H4 (cell line): ENCODE results near the gene AKR1B15. TPM values are rescaled to one million over a fixed set of nuclear protein-coding genes. Genes with fewer than 3 reads are reported as not detected.
A peak's percentile ranks its signal among the peaks of the same experiment; 100 is the strongest.
"Not testable (repeated sequence)": the region's sequence is repeated elsewhere in the genome, so short reads cannot be mapped to it uniquely, and the experiment has no call there.

Experiments used
- DNase-seq: peaks from one replicate; pipeline ENCODE4 v3.0.0-alpha.2; 2015; ENCODE audit warnings: low spot score
- total RNA-seq: library from RNA; depleted of rRNA; stranded (reverse); fragments of >200 nt; shearing (Covaris generic); gene quantifications from 2 replicates; pipeline ENCODE4 v1.2.3, GENCODE V29; 2014

The AKR1B15 gene
- total RNA-seq, 1 experiment from 2014 or later, result 0.14 TPM

DNA sequence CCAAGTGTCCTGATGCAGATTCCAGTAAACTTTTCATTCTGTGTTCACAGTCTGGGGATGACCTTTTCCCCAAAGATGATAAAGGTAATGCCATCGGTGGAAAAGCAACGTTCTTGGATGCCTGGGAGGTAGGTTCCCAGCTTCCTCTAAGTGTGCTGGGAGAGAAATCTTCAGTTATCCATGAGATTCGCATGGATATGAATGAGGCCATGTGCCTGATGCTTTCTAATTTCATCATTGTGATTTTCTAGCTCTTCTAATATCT, 16.0 kb upstream of the AKR1B15 start:
- DNase-seq, result no peak

DNA sequence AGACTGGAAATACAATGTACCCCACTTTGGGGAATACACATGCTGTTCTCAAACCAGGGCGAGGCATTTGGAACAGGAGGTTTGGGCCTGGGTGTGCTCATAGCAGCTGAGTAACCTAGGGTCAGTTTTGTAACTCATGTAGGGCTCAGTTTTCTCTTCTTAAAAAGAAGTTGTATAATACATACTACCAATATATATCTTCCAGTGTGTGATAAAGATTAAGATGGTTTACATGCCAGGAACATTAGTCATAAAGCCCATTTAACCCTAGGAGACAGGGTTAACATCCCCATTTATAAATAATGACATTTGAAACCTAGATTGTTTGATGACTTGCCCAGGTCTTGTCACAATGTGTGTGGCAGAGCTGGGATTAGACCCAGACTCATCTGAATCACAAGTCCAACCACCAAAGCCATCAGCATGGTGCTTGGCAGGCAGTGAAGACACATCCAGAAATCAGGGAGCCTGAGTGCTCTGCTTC, 15.6 kb upstream of the AKR1B15 start:
- DNase-seq, result peak; percentile 31

- DNase-seq, result no peak
Measured at GRCh38 chr7:134534633-134535032, 14.3 kb upstream of the AKR1B15 start.

- DNase-seq, result no peak
Measured at GRCh38 chr7:134535272-134535918, 13.5 kb upstream of the AKR1B15 start.

GRCh38 chr7:134535919-134536299, 13.0 kb upstream of the AKR1B15 start:
- DNase-seq, result no peak

DNA sequence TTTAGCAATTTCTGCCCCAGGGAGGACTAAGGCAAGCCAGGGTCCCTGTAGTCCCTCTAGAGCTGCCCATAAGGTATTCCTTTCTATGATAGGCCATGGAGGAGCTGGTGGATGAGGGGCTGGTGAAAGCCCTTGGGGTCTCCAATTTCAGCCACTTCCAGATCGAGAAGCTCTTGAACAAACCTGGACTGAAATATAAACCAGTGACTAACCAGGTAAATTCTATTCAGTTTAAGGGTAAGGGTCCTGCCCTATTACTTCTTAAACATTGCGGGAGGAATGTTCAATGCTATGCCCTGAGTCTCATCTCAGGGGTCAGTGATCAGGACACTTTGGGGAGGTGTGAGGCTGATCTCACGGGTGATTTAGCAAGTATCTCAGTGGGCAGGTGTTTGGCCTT, 12.4 kb upstream of the AKR1B15 start:
- DNase-seq, result not testable (repeated sequence)

- not testable (repeated sequence) for DNase-seq
Measured at GRCh38 chr7:134537273-134537781, 11.6 kb upstream of the AKR1B15 start.

DNA sequence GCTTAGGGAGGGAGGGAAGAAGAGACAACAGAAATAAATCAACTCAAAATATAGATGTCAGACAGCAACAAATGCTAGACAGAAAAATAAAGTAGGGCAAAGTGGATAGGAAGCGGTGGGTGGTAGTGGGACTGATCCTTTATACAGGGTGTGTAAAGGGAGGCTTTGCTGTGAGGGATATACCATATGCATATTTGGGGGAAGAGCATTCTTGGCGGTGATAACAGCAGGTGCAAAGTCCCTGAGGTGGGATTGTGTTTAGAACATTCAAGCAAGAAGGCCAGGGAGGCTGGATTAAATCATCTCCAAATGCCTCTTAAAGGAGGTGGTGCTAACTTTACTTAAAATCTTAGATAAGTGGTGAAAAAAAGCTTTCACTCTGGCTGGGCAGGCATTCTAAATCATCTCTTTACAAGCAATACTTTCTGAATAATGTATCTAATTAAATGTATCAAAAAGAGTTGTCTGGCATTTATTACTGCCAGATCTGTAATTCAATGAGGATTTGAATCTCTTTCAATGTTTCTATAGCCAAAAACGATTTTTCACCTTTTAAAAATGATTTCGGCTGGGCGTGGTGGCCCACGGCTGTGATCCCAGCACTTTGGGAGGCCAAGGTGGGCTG, 9.4 kb upstream of the AKR1B15 start:
- DNase-seq, result no peak

DNA sequence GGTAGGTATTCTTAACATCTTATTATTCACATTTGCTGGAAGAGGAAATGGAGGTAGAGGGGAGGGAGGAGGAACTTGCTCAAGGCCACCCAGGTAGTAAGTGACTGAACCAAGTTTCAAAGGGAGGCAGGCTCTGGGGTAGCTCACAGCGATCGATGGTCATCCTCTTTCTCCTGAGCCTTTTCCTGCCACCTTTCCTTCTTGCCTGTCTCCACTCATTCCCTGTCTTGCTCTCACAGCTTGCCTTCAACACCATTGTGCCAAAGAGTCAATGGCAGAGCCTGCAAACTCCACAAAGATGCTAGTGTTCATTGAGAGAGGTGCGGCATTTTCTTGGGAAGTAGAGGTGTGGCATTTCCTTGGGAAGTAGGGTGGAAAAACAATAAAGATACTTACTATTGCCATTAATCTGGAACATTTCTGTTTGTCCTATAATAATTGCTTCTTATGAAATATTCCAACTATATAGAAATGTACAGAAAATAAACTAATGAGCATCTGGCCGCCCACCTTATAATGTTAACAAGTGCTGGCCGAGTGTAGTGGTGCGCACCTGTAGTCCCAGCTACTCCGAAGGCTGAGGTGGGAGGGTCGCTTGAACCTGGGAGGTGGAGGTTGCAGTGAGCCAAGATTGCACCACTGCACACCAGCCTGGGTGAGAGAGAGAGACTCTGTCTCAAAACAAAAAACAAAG, 7.3 kb upstream of the AKR1B15 start:
- not testable (repeated sequence) for DNase-seq

DNA sequence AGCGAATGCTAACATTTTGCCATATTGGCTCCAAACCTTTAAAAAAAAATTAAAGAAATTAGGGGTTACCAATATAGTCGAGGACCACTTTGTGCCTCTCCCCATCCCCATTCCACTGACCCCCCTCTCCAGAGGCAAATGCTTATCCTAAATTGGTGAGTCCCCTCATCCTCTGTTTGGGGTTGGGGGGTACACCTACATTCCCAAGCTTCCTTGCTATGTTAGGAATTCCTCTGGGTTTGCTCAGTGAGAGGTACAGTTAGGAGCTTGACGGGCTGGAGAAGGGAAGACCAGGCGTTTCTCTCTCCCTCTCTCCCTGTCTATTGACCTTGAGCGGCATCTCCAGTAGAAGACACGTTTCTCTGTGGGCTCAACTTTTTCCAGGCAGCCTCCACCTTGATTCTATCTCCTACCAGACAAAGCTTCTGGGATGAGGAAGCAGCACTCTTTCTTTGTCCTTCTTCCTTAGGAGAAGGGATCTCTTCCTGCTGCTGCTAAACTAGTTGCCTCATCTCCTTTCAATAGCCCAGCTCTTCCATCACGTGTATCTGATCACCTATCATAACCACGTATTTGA, 6.6 kb upstream of the AKR1B15 start:
- DNase-seq, result no peak

DNA sequence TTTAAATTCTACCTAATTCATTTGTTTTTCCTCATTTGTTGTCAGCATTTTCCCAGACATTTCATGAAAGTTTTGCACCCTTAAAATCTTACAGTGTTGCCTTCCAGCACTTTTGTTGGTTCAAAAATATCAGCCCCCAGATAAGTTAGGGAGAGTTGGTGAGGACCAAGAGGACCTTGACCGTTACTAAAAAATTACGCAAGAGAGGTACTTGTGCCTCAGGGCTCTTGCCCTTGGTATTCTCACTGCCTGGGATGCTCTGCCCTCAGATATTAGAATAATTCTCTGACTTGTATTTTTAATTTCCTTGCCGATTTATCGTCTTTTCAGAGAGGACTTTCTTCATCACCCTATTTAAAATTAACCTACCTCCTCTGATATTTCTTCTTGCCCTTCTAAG, 3.5 kb upstream of the AKR1B15 start:
- DNase-seq, result no peak

DNA sequence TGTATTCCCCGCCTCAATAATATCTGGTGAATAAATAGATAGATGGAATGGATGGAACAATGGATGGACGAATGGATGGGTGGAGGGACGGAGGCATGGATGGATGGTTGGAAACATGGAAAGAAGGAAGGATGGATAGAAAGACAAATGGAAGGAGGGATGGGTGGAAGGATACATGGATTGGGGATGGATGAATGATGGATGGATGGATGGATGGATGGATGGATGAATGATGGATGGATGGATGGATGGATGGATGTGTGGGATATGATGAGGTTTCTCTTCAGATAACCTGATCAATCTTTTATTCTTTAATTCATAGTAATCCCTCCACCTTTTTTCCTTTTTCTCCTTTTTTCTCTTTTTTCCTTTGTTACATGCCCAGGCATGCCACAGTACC, 3.0 kb upstream of the AKR1B15 start:
- no peak for DNase-seq

DNA sequence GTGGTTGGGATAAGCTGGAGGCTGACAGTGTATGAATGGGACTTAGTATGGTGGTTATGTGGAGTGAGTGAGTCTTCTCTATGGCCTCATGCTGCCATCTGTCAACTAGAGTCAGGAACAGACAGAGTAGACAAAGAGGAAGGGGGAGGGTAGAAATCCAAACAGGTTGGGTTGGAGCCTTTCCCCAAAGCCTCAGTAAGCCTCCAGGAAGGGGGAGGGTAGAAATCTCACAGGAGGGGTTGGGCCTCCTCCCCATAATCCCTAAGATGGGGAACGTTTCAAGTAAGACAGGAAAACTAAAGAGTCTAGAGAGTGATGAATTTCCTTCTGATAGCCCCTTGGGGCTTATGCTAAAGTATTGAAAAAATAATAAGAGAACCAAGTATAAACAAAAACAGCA, 2.0 kb upstream of the AKR1B15 start:
- no peak for DNase-seq

- peak; percentile 68 for DNase-seq
Measured at GRCh38 chr7:134547397-134548054, 1.4 kb upstream of the AKR1B15 start.

DNA sequence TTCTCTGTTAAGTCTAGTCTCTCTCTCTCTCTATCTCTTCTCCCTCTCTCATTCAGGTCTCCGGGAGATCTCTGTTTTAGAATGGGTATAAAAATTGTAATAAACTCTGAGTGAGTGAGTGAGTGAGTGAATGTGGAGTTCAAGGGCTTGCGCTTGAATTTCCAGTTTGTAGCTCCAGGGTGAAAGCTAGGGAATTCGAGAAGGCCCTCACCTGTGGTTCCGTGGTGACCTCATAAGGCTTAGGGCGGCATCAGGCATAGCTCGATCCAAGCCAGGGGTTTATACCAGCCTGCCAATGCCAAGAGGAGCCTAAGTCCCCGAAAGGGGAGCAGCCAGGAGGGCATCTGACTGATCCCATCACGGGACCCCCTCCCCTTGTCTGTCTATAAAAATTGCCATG, 456 bp downstream of the AKR1B15 start:
- DNase-seq, result no peak

GRCh38 chr7:134552105-134552504, 3.2 kb downstream of the AKR1B15 start:
- peak; percentile 45 for DNase-seq

DNA sequence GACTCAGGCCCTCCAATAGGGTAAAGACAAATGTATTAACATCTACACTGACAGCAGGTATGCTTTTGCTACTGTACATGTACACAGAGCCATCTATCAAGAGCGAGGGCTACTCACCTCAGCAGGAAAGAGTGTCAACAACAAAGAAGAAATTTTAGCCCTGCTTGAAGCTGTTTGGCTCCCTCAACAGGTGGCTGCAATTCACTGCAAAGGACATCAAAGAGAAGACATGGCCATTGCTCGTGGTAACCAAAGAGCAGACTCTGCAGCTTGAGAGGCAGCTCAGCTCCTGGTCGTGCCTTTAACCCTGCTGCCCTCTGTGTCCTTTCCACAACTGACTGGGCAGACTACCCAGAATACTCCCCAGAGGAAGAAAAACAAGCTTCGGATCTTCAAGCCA, 5.1 kb downstream of the AKR1B15 start:
- peak; percentile 50 for DNase-seq

DNA sequence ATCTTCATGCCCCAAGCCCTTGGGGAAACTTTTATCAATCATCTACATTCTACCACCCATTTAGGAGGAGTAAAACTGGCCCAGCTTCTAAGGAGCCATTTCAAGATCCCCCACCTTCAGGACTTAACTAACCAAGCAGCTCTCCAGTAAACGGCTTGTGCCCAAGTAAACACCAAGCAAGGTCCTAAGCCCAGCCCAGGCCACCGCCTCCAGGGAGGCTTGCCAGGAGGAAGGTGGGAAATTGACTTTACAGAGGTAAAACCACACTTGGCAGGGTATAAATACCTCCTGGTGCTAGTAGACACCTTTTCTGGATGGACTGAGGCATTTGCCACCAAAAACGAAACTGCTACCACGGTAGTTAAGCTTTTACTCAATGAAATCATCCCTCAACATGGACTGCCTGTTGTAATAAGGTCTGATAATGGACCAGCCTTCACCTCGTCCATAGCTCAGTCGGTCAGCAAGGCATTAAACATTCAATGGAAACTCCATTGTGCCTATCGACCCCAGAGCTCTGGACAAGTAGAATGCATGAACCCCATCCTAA, 5.6 kb downstream of the AKR1B15 start:
- DNase-seq, result no peak

DNA sequence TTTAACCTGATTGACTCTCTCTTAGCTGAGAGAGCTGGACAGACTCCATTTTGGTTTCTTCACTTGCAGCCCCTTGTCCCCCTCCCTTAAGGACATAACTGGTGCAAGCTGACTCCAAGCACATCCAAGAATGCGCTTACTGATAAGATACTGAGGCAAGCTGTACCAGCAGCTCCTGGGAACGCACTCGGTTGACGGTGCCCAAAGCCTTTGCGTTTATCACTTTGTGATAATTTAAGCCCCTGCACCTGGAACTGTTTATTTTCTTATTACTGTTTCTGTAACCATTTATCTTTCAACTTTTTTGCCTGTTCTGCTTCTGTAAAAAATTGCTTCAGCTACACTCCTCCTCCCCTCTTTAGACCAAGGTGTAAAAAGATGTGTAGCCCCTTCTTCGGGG, 8.5 kb downstream of the AKR1B15 start:
- no peak for DNase-seq

GRCh38 chr7:134558370-134558769, 9.5 kb downstream of the AKR1B15 start:
- DNase-seq, result no peak

GRCh38 chr7:134561616-134562015, 12.7 kb downstream of the AKR1B15 start:
- not testable (repeated sequence) for DNase-seq

GRCh38 chr7:134562136-134562535, 13.2 kb downstream of the AKR1B15 start:
- peak; percentile 97 for DNase-seq
